ENCODE results near the gene RNF157.

DNA sequence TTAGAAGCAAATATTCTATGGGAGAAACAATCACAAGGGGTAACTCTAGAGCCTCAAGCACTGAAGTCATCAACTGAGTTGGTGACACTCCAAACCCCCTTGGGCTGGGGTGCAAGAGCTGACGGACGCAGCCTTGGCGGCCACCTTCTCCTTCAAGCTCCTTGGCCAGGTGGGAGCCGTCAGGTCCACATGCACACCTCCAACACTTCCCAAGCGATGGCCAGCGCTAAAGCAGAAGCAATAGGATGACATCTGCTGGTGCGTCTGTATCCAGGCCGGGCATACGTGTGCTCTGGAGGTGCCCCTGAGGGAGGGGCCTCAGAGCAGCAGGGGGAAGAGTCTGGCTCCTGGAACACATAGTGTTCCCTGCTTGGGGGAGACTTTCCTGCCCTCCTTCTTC lies 87.1 kb downstream of the RNF157 start:
- TF ChIP-seq, protein P1, sequence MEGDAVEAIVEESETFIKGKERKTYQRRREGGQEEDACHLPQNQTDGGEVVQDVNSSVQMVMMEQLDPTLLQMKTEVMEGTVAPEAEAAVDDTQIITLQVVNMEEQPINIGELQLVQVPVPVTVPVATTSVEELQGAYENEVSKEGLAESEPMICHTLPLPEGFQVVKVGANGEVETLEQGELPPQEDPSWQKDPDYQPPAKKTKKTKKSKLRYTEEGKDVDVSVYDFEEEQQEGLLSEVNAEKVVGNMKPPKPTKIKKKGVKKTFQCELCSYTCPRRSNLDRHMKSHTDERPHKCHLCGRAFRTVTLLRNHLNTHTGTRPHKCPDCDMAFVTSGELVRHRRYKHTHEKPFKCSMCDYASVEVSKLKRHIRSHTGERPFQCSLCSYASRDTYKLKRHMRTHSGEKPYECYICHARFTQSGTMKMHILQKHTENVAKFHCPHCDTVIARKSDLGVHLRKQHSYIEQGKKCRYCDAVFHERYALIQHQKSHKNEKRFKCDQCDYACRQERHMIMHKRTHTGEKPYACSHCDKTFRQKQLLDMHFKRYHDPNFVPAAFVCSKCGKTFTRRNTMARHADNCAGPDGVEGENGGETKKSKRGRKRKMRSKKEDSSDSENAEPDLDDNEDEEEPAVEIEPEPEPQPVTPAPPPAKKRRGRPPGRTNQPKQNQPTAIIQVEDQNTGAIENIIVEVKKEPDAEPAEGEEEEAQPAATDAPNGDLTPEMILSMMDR (IDR thresholded peaks at IDR 0.05), result no peak
- TF ChIP-seq EP300 (IDR thresholded peaks at IDR 0.05) (no peak), POLR2A (IDR thresholded peaks at IDR 0.05) (no peak), POLR2AphosphoS5 (IDR thresholded peaks at IDR 0.05) (no peak)
